ENCODE results near the gene SUB1.

Gene SUB1

DNA sequence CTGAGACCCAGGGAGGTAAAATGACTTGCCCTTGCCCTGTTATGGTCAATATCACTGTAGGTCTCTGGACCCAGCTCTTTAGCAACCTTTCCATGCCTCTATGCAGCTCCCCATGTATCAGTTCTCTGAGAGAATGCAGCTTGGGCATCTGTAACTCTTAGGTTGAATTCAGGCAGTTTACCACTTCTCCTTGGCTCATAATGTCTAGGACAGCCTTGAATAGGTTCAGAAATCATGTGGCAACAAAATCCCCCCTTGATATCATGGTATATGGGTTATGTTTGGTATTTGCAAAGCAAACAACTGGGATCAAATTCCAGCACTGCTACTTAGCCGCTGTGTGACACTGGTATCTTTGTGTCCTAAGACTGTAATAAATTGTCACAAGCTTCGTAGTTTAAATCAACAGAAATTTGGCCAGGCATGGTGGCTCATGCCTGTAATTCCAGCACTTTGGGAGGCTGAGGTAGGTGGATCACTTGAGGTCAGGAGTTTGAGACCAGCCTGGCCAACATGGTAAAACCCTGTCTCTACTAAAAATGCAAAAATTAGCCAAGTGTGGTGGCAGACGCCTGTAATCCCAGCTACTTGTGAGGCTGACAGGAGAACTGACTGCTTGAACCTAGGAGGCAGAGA lies 10.7 kb upstream of the SUB1 start:
- Histone ChIP-seq H3K4me3 (ENCODE audit: low read length, poor library complexity, severe bottlenecking) (no peak overlapping the region), H4K20me1 (ENCODE audit: insufficient read depth, low read length, poor library complexity, severe bottlenecking) (no peaks in the 10 kb centered on the region), H3K27me3 (ENCODE audit: insufficient read depth, low read length, poor library complexity, severe bottlenecking) (no peaks in the 10 kb centered on the region), H2AFZ (ENCODE audit: low read length) (no peak overlapping the region), H3K79me2 (ENCODE audit: insufficient read depth, low read length) (no peaks in the 10 kb centered on the region), H3K9me2 (replicated peaks; ENCODE audit: low read depth, low read length) (no peaks in the 10 kb centered on the region), H3K9ac (ENCODE audit: low read depth, low read length, poor library complexity, severe bottlenecking) (no peak overlapping the region), H3K36me3 (ENCODE audit: insufficient read depth, low read length) (no peaks in the 10 kb centered on the region), H3K4me2 (ENCODE audit: low read depth, low read length, poor library complexity, severe bottlenecking) (no peak overlapping the region), H3K9me3 (ENCODE audit: insufficient read depth, low read depth, low read length) (no peaks in the 10 kb centered on the region), H3K4me1 (ENCODE audit: insufficient read depth, low read length, poor library complexity, severe bottlenecking) (no peaks in the 10 kb centered on the region), H3F3A (ENCODE audit: low read depth) (no peaks in the 10 kb centered on the region)
- TF ChIP-seq EZH2phosphoT487 (IDR thresholded peaks at IDR 0.05; ENCODE audit: borderline replicate concordance) = no peak
- TF ChIP-seq, protein P1, sequence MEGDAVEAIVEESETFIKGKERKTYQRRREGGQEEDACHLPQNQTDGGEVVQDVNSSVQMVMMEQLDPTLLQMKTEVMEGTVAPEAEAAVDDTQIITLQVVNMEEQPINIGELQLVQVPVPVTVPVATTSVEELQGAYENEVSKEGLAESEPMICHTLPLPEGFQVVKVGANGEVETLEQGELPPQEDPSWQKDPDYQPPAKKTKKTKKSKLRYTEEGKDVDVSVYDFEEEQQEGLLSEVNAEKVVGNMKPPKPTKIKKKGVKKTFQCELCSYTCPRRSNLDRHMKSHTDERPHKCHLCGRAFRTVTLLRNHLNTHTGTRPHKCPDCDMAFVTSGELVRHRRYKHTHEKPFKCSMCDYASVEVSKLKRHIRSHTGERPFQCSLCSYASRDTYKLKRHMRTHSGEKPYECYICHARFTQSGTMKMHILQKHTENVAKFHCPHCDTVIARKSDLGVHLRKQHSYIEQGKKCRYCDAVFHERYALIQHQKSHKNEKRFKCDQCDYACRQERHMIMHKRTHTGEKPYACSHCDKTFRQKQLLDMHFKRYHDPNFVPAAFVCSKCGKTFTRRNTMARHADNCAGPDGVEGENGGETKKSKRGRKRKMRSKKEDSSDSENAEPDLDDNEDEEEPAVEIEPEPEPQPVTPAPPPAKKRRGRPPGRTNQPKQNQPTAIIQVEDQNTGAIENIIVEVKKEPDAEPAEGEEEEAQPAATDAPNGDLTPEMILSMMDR (conservative IDR thresholded peaks at IDR 0.05; ENCODE audit: low read length) = no peak

DNA sequence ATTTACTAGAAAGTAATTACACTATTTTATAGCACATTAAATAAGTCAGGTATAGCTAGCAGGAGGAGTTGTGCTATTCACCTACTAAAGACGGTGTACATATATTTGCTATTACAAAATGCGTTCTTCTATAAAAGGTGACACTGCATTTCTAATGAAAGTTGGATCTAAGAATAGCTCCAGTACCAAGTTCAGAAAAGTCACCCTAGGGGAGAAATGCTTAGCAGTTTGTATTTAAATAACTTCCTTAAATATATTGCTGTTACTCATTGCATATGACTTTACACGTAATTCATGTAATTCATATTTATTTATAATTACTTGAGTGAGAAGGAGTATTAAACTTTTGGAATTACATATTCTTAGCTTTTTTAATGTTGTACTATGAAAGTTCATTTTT lies 7.0 kb upstream of the SUB1 start:
- no peak overlapping the region for H3K9ac ChIP-seq (ENCODE audit: low read depth, low read length, poor library complexity, severe bottlenecking)
- no peaks in the 10 kb centered on the region for H3K9me3 ChIP-seq (ENCODE audit: insufficient read depth, low read depth, low read length)
- no peaks in the 10 kb centered on the region for H3K79me2 ChIP-seq (ENCODE audit: insufficient read depth, low read length)
- H4K20me1 ChIP-seq (ENCODE audit: insufficient read depth, low read length, poor library complexity, severe bottlenecking) = no peaks in the 10 kb centered on the region
- no peak overlapping the region for H3K4me3 ChIP-seq (ENCODE audit: low read length, poor library complexity, severe bottlenecking)
- H3K27me3 ChIP-seq (ENCODE audit: insufficient read depth, low read length, poor library complexity, severe bottlenecking) = no peaks in the 10 kb centered on the region
- no peaks in the 10 kb centered on the region for H3K36me3 ChIP-seq (ENCODE audit: insufficient read depth, low read length)
- H3K4me2 ChIP-seq (ENCODE audit: low read depth, low read length, poor library complexity, severe bottlenecking) = no peak overlapping the region
- peaks cover 9% of the 10 kb centered on the region for H3K4me1 ChIP-seq (ENCODE audit: insufficient read depth, low read length, poor library complexity, severe bottlenecking)
- no peak for TF ChIP-seq EZH2phosphoT487 (IDR thresholded peaks at IDR 0.05; ENCODE audit: borderline replicate concordance)
- TF ChIP-seq, protein P1 (conservative IDR thresholded peaks at IDR 0.05; ENCODE audit: low read length) = no peak
- H3K9me2 ChIP-seq (replicated peaks; ENCODE audit: low read depth, low read length) = no peaks in the 10 kb centered on the region
- no peak overlapping the region for H2AFZ ChIP-seq (ENCODE audit: low read length)
- H3F3A ChIP-seq (ENCODE audit: low read depth) = no peaks in the 10 kb centered on the region

DNA sequence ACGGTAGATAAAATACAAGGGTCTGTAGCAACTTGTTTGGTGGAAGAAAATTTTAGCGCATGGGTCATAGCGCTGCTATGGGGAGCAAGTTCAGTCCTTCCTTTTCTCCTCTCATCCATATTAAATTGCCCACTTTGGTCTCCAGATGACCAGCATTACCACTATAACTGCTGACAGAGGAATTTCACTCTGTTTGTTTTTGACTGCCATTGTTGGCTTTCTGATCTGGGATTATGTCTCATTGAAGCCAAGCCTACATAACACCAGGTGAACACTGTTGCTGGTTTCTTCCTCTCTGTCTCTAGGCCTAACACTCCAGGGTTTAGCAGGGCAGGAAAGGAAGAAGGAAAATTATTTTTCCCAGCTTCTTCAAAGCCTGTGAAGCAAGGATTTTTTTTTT lies 6.6 kb upstream of the SUB1 start:
- Histone ChIP-seq H3K79me2 (ENCODE audit: insufficient read depth, low read length) (no peaks in the 10 kb centered on the region), H3K9me2 (replicated peaks; ENCODE audit: low read depth, low read length) (no peaks in the 10 kb centered on the region), H3K4me2 (ENCODE audit: low read depth, low read length, poor library complexity, severe bottlenecking) (no peak overlapping the region), H2AFZ (ENCODE audit: low read length) (no peak overlapping the region), H4K20me1 (ENCODE audit: insufficient read depth, low read length, poor library complexity, severe bottlenecking) (no peaks in the 10 kb centered on the region), H3K9me3 (ENCODE audit: insufficient read depth, low read depth, low read length) (no peaks in the 10 kb centered on the region), H3K36me3 (ENCODE audit: insufficient read depth, low read length) (no peaks in the 10 kb centered on the region), H3K27me3 (ENCODE audit: insufficient read depth, low read length, poor library complexity, severe bottlenecking) (no peaks in the 10 kb centered on the region), H3K4me3 (ENCODE audit: low read length, poor library complexity, severe bottlenecking) (no peak overlapping the region), H3K9ac (ENCODE audit: low read depth, low read length, poor library complexity, severe bottlenecking) (no peak overlapping the region), H3F3A (ENCODE audit: low read depth) (no peaks in the 10 kb centered on the region), H3K4me1 (ENCODE audit: insufficient read depth, low read length, poor library complexity, severe bottlenecking) (peaks cover 9% of the 10 kb centered on the region)
- no peak for TF ChIP-seq EZH2phosphoT487 (IDR thresholded peaks at IDR 0.05; ENCODE audit: borderline replicate concordance)
- TF ChIP-seq, protein P1 (conservative IDR thresholded peaks at IDR 0.05; ENCODE audit: low read length) = no peak

Measured in Loucy (cell line).